Measurements from ENCODE around the gene MAP4K4. TPM values are rescaled to one million over a fixed set of nuclear protein-coding genes. Genes with fewer than 3 reads are reported as not detected.
"Not testable (repeated sequence)": the region's sequence is repeated elsewhere in the genome, so short reads cannot be mapped to it uniquely, and the experiment has no call there.

Gene MAP4K4
- total and polyA plus RNA-seq, 2 donors: 22.4 to 30.9 TPM

DNA sequence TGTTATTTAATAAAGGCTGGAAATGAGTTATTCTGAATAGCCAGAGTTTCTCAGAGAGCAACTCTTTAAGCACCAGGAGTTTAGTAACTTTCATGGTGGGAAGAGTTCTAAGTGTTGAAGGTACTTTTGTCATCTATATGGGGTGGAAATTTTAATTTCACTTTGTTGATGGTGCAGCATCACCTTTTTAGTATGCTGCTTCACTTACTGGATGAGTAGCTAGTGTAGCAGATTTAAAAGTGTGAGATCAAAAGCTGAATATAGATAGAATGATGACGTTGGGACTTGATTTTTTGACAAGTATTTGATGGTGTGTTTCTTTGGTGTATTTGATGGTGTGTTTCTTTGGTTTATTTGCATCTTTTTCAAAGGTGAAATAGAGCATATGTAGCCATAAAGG, 47.3 kb downstream of the MAP4K4 start:
- 30% methylated on average over 1 of the region's 1 CpG for WGBS
- Histone ChIP-seq H3K27ac (ENCODE audit: low read depth in 1 of 2, low read length in 1 of 2) (no peak overlapping the region), H3K9me3 (ENCODE audit: control insufficient read depth in 2 of 2, insufficient read depth in 1 of 2, low read length in 1 of 2) (no peaks in the 10 kb centered on the region), H3K4me1 (ENCODE audit: control insufficient read depth in 2 of 2, insufficient read depth in 2 of 2, low read length in 2 of 2) (peaks cover 6 to 18% of the 10 kb centered on the region in 2 donors), H3K27me3 (ENCODE audit: control insufficient read depth in 2 of 2, insufficient read depth in 1 of 2, low read length in 1 of 2) (no peaks in the 10 kb centered on the region), H3K4me3 (ENCODE audit: low read length in 2 of 2) (no peak overlapping the region), H3K36me3 (ENCODE audit: control insufficient read depth in 2 of 2, insufficient read depth in 2 of 2, low read length in 1 of 2) (no peaks in the 10 kb centered on the region)
- no peak for DNase-seq (ENCODE audit: low read depth in 6 of 9, low spot score in 9 of 9)

DNA sequence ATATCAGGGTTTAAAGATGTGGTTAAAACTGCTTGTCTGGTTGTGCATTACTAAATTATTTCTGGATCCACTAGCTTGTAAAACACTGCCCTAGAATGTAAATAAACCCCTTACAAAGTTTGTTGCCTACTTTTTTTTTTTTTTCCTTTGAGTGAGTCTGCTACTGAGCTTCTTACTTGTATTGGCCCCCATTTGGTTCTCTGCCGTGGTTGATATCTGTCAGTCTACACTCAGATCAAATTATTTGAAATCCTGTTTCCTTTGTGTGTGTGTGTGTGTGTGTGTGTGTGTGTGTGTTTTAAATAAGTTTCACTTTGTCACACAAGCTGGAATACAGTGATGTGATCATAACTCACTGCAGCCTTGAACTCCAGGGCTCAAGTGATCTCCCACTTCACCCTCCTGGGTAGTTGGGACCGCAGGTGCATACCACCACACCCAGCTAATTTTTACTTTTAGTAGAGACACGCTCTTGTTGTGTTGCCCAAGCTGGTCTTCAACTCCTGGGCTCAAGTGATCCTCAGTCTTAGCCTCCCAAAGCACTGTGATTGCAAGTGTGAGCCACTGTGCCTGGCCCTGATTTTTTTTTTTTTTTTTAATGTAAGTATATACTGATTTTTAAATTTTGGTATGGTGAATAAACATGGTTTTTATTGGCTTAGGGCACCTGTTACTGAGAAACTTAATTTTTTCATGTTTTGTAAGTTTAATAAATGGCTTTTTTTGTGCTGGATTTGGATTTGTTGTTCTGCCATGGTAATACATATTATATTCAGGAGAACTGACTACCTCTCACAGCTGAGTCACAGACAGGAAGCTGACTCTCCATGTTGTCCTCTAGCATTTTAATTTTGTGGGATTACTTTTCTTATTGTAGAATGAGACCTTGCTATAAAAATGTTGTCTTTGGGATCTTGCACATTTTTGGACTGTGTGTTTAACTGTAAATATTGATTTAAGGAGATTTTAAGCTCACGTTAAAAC, 48.5 kb downstream of the MAP4K4 start:
- no peaks in the 10 kb centered on the region for H3K27me3 ChIP-seq (ENCODE audit: control insufficient read depth in 2 of 2, insufficient read depth in 1 of 2, low read length in 1 of 2)
- WGBS: 90% methylated on average over 4 of the region's 4 CpGs
- H3K4me1 ChIP-seq (ENCODE audit: control insufficient read depth in 2 of 2, insufficient read depth in 2 of 2, low read length in 2 of 2): peaks cover 6 to 18% of the 10 kb centered on the region in 2 donors
- no peak overlapping the region for H3K27ac ChIP-seq (ENCODE audit: low read depth in 1 of 2, low read length in 1 of 2)
- DNase-seq (ENCODE audit: low read depth in 6 of 9, low spot score in 9 of 9): no peak
- no peaks in the 10 kb centered on the region for H3K9me3 ChIP-seq (ENCODE audit: control insufficient read depth in 2 of 2, insufficient read depth in 1 of 2, low read length in 1 of 2)
- no peak overlapping the region for H3K4me3 ChIP-seq (ENCODE audit: low read length in 2 of 2)
- H3K36me3 ChIP-seq (ENCODE audit: control insufficient read depth in 2 of 2, insufficient read depth in 2 of 2, low read length in 1 of 2): no peaks in the 10 kb centered on the region

DNA sequence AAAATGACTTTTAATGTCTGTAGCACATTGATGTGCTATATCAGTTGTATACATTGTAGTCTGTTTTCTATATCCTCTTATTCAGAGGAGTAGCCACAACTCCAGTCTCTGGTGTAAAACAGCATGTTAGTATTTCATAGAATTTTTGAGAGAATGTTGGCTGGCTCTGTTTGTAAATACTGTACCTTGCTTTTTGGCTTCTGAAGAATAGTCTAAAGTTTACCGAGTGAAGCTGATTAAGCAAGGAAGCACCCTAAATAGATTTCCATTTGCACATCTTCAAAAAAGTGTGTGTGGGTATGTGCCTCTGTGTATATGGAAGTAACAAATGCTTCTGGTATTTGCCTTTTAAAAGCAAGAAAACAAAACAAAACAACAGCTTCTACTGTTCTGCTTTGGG, 50.5 kb downstream of the MAP4K4 start:
- no peaks in the 10 kb centered on the region for H3K27me3 ChIP-seq (ENCODE audit: control insufficient read depth in 2 of 2, insufficient read depth in 1 of 2, low read length in 1 of 2)
- WGBS: 80% methylated on average over 1 of the region's 1 CpG
- no peak overlapping the region for H3K27ac ChIP-seq (ENCODE audit: low read depth in 1 of 2, low read length in 1 of 2)
- DNase-seq (ENCODE audit: low read depth in 6 of 9, low spot score in 9 of 9): no peak
- H3K9me3 ChIP-seq (ENCODE audit: control insufficient read depth in 2 of 2, insufficient read depth in 1 of 2, low read length in 1 of 2): no peaks in the 10 kb centered on the region
- H3K36me3 ChIP-seq (ENCODE audit: control insufficient read depth in 2 of 2, insufficient read depth in 2 of 2, low read length in 1 of 2): no peaks in the 10 kb centered on the region
- no peak overlapping the region for H3K4me3 ChIP-seq (ENCODE audit: low read length in 2 of 2)
- peaks cover 4 to 9% of the 10 kb centered on the region in 2 donors for H3K4me1 ChIP-seq (ENCODE audit: control insufficient read depth in 2 of 2, insufficient read depth in 2 of 2, low read length in 2 of 2)

DNA sequence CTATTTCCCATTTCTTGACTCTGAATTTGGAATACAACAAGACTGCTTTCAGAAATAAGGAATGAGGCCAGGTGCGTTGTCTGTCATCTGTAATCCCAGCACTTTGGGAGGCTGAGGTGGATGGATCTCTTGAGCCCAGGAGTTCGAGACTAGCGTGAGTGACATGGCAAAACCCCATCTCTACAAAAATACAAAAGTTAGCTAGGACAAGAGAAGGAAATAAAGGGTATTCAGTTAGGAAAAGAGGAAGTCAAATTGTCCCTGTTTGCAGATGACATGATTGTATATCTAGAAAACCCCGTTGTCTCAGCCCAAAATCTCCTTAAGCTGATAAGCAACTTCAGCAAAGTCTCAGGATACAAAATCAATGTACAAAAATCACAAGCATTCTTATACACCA, 51.0 kb downstream of the MAP4K4 start:
- not testable (repeated sequence) for H3K4me3 ChIP-seq (ENCODE audit: low read length in 2 of 2); DNase-seq (ENCODE audit: low read depth in 6 of 9, low spot score in 9 of 9); H3K27me3 ChIP-seq (ENCODE audit: control insufficient read depth in 2 of 2, insufficient read depth in 1 of 2, low read length in 1 of 2); H3K9me3 ChIP-seq (ENCODE audit: control insufficient read depth in 2 of 2, insufficient read depth in 1 of 2, low read length in 1 of 2); H3K36me3 ChIP-seq (ENCODE audit: control insufficient read depth in 2 of 2, insufficient read depth in 2 of 2, low read length in 1 of 2); H3K27ac ChIP-seq (ENCODE audit: low read depth in 1 of 2, low read length in 1 of 2); H3K4me1 ChIP-seq (ENCODE audit: control insufficient read depth in 2 of 2, insufficient read depth in 2 of 2, low read length in 2 of 2)
- 79% methylated on average over 4 of the region's 4 CpGs for WGBS

DNA sequence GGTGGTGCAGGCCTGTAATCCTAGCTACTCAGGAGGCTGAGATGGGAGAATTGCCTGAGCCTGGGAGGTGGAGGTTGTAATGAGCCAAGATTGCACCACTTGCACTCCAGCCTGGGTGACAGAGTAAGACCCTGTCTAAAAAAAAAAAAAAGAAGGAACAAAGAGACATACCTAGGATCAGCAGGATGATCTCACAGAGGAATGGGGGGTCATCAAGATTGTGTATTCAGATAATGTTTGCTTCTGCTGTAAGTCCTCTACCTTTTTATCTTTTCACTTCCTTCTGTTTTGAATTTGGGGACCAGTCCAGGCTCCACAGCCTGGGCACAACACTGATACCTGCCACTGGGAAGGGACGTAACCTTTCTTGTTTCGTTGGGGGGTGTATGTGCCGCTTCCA, 53.2 kb downstream of the MAP4K4 start:
- Histone ChIP-seq H3K27ac (ENCODE audit: low read depth in 1 of 2, low read length in 1 of 2) (no peak overlapping the region), H3K9me3 (ENCODE audit: control insufficient read depth in 2 of 2, insufficient read depth in 1 of 2, low read length in 1 of 2) (no peaks in the 10 kb centered on the region), H3K4me1 (ENCODE audit: control insufficient read depth in 2 of 2, insufficient read depth in 2 of 2, low read length in 2 of 2) (peaks cover under 1 to 12% of the 10 kb centered on the region in 2 donors), H3K27me3 (ENCODE audit: control insufficient read depth in 2 of 2, insufficient read depth in 1 of 2, low read length in 1 of 2) (no peaks in the 10 kb centered on the region), H3K4me3 (ENCODE audit: low read length in 2 of 2) (no peak overlapping the region), H3K36me3 (ENCODE audit: control insufficient read depth in 2 of 2, insufficient read depth in 2 of 2, low read length in 1 of 2) (no peaks in the 10 kb centered on the region)
- no peak for DNase-seq (ENCODE audit: low read depth in 6 of 9, low spot score in 9 of 9)
- 97% methylated on average over 3 of the region's 3 CpGs for WGBS

DNA sequence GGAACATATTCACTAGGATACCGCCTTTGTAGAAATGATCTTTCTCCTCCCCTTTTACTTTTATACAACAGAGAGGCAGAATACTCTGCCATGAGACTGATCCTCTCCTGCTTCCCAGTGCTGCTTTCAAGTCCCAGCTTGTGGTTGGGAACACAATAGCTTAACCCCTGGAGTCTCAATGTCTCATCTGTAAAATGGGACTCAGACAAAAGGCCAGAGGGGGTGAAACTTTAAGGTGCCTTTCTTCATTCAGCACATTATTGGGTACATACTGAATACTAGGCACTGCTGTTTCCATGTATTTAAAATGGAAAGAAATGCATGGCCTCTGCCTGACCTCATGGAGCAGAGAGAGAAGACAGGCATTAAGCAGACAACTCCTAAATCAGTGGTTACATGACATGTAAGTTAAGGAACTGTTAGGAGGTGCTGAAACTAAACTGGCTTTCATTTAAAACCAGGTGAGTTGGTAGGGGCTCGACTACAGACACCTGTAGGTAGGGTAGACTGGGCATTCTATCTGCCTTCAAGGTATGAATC, 53.8 kb downstream of the MAP4K4 start:
- WGBS: 87% methylated on average over 2 of the region's 2 CpGs
- no peaks in the 10 kb centered on the region for H3K27me3 ChIP-seq (ENCODE audit: control insufficient read depth in 2 of 2, insufficient read depth in 1 of 2, low read length in 1 of 2)
- no peaks in the 10 kb centered on the region for H3K9me3 ChIP-seq (ENCODE audit: control insufficient read depth in 2 of 2, insufficient read depth in 1 of 2, low read length in 1 of 2)
- no peak overlapping the region for H3K4me3 ChIP-seq (ENCODE audit: low read length in 2 of 2)
- H3K36me3 ChIP-seq (ENCODE audit: control insufficient read depth in 2 of 2, insufficient read depth in 2 of 2, low read length in 1 of 2): no peaks in the 10 kb centered on the region
- H3K27ac ChIP-seq (ENCODE audit: low read depth in 1 of 2, low read length in 1 of 2): no peak overlapping the region
- DNase-seq (ENCODE audit: low read depth in 6 of 9, low spot score in 9 of 9): no peak
- H3K4me1 ChIP-seq (ENCODE audit: control insufficient read depth in 2 of 2, insufficient read depth in 2 of 2, low read length in 2 of 2): peaks cover 0 to 11% of the 10 kb centered on the region in 2 donors

DNA sequence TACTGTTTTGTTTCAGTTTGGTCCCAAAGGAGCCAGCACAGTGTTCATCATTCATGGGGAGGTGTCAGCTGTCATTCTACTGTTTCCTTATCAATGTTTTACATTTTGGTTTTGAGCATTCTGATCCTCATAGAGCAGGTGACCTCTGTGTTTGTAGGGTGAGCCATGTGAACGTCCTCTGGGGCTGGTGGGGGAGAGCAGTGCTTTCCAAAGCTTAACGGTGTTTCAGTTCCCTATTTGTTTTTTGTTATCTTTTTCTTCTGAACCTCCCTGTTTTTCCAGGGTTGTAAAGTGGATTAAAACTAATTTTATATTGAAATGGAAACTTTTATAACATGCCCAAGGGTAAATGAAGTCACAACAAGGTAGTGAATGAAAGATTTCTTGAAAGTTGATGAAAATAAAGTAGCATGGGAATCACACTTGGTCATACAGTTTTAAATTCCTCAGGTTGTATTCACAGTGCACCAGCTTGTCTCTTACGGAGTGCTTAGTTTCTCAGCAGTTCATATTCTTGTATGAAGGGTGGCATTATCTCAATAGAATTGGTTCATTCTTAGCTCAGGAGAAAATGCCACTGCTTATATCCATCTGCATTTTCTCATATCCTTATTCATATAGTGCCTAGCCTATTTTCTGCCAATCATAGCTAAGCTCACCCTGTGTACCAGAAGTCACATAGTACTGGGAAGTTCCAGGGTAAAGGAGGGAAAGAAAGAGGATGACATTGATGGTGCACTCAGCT, 54.5 kb downstream of the MAP4K4 start:
- Histone ChIP-seq H3K27ac (ENCODE audit: low read depth in 1 of 2, low read length in 1 of 2) (no peak overlapping the region), H3K36me3 (ENCODE audit: control insufficient read depth in 2 of 2, insufficient read depth in 2 of 2, low read length in 1 of 2) (no peaks in the 10 kb centered on the region)

DNA sequence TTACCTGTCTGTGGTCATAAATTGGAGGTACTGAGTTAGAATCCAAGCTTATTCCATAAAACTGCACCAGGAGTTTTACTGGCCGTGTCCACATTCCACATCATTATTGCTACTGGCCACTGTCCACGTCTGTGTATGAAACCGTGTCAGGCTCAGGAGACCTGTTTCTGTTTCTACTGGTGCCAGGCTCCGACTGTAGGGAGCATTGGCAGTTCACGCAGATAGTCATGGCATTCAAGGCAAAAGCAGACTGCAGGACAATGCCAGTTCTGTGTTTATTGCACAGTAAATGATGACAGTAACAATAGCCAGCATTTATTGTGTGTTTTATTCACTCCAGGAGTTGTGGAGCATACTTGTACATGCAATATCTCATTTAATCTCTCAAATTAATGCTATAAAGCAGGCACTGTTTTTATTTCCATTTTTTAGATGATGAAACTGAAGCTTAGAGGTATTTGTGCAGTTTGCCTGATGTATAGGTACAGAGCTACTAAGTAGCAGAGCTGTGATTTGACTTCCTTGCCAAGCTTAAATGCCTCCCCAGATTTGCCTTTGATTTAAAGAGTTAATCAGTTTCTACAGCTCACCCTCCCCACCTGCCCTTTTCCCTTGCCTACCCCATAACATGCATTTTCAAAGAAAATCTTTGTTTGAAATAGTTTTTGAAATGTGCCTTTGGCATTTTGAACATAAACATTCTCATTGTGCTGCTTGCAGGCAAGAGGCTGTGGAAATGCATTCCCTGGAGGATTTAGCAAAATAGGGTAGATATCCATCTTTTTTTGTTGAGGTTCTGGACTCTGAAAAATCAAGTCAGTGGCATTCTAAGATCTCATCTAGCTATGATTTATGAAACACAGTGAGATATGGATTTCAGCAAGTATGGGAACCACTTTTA, 55.5 kb downstream of the MAP4K4 start:
- 94% methylated on average over 5 of the region's 5 CpGs for WGBS
- H3K27me3 ChIP-seq (ENCODE audit: control insufficient read depth in 2 of 2, insufficient read depth in 1 of 2, low read length in 1 of 2): no peaks in the 10 kb centered on the region
- H3K9me3 ChIP-seq (ENCODE audit: control insufficient read depth in 2 of 2, insufficient read depth in 1 of 2, low read length in 1 of 2): no peaks in the 10 kb centered on the region
- H3K4me1 ChIP-seq (ENCODE audit: control insufficient read depth in 2 of 2, insufficient read depth in 2 of 2, low read length in 2 of 2): peaks cover 0 to 13% of the 10 kb centered on the region in 2 donors
- DNase-seq (ENCODE audit: low read depth in 6 of 9, low spot score in 9 of 9): no peak
- H3K27ac ChIP-seq (ENCODE audit: low read depth in 1 of 2, low read length in 1 of 2): no peak overlapping the region
- no peak overlapping the region for H3K4me3 ChIP-seq (ENCODE audit: low read length in 2 of 2)
- H3K36me3 ChIP-seq (ENCODE audit: control insufficient read depth in 2 of 2, insufficient read depth in 2 of 2, low read length in 1 of 2): no peaks in the 10 kb centered on the region

More for the DNA sequence above, 54.5 kb downstream of the MAP4K4 start:
- no peak overlapping the region for H3K4me3 ChIP-seq (ENCODE audit: low read length in 2 of 2)
- no peaks in the 10 kb centered on the region for H3K27me3 ChIP-seq (ENCODE audit: control insufficient read depth in 2 of 2, insufficient read depth in 1 of 2, low read length in 1 of 2)
- H3K9me3 ChIP-seq (ENCODE audit: control insufficient read depth in 2 of 2, insufficient read depth in 1 of 2, low read length in 1 of 2): no peaks in the 10 kb centered on the region
- peaks cover 0 to 13% of the 10 kb centered on the region in 2 donors for H3K4me1 ChIP-seq (ENCODE audit: control insufficient read depth in 2 of 2, insufficient read depth in 2 of 2, low read length in 2 of 2)
- 44% methylated on average over 3 of the region's 3 CpGs for WGBS
- no peak for DNase-seq (ENCODE audit: low read depth in 6 of 9, low spot score in 9 of 9)
